OCI-LY7 (cell line): ENCODE measurements around the gene COL24A1. TPM values are rescaled to one million over a fixed set of nuclear protein-coding genes. Genes with fewer than 3 reads are reported as not detected.

ENCODE experiments used
- BruUV-seq: library from RNA; stranded (reverse); fragments of 400-500 nt; replicated peaks from 2 replicates; lab custom pipeline; 2021; lab: Mats Ljungman, UMichigan
- CTCF ChIA-PET: fragments of 300-600 bp; sonication (Branson Sonifier 250); formaldehyde crosslinking; loops from one replicate; lab custom pipeline; 2022; ENCODE audit warnings: antibody characterized with exemption; ENCODE audit not compliant: unreplicated experiment; lab: Charles Lee
- POLR2A ChIA-PET: fragments of 300-600 bp; sonication (Branson Sonifier 250); formaldehyde crosslinking; loops from one replicate; lab custom pipeline; 2022; ENCODE audit warnings: antibody characterized with exemption; lab: Charles Lee
- DNase-seq: peaks from one replicate; pipeline ENCODE4 v3.0.0-alpha.2; 2015; ENCODE audit warnings: low spot score
- H2AFZ ChIP-seq: fragments of 200-600 bp; sonication (generic), shearing (Covaris generic); 2 replicates; pipeline ENCODE4 v1.6.1; 2014; ENCODE audit warnings: mild to moderate bottlenecking, antibody characterized with exemption, low read length, moderate library complexity
- H3K27ac ChIP-seq: fragments of 200-600 bp; sonication (generic); 2 replicates; pipeline ENCODE4 v1.5.1; 2014; ENCODE audit warnings: mixed run types, low read depth, mild to moderate bottlenecking, moderate library complexity, low read length, inconsistent platforms; ENCODE audit not compliant: poor library complexity, severe bottlenecking
- H3K36me3 ChIP-seq: fragments of 200-600 bp; sonication (generic); 2 replicates; pipeline ENCODE4 v1.6.1; 2014; ENCODE audit warnings: mild to moderate bottlenecking, antibody characterized with exemption, low read length, moderate library complexity, mixed read lengths; ENCODE audit not compliant: insufficient read depth
- H3K4me1 ChIP-seq: fragments of 200-600 bp; sonication (generic); 2 replicates; pipeline ENCODE4 v1.5.1; 2014; ENCODE audit warnings: mild to moderate bottlenecking, low read length; ENCODE audit not compliant: insufficient read depth, poor library complexity, severe bottlenecking
- H3K4me2 ChIP-seq: fragments of 200-600 bp; sonication (generic); 2 replicates; pipeline ENCODE4 v1.6.1; 2014; ENCODE audit warnings: mild to moderate bottlenecking, low read length
- H3K4me3 ChIP-seq: fragments of 200-600 bp; sonication (generic); 2 replicates; pipeline ENCODE4 v1.5.1; 2014; ENCODE audit warnings: mild to moderate bottlenecking, low read depth, low read length; ENCODE audit not compliant: poor library complexity, severe bottlenecking
- H3K79me2 ChIP-seq: fragments of 200-600 bp; sonication (generic); 2 replicates; pipeline ENCODE4 v1.6.1; 2016; ENCODE audit warnings: low read depth, mild to moderate bottlenecking, low read length, moderate library complexity, mixed read lengths; ENCODE audit not compliant: insufficient read depth
- H3K9me2 ChIP-seq: fragments of 200-600 bp; sonication (generic); 2 replicates; pipeline ENCODE4 v1.6.1; 2016; ENCODE audit warnings: mild to moderate bottlenecking, low read length, mixed read lengths; ENCODE audit not compliant: insufficient read depth
- H3K9me3 ChIP-seq: fragments of 200-600 bp; sonication (generic); 2 replicates; pipeline ENCODE4 v1.6.1; 2014; ENCODE audit warnings: mild to moderate bottlenecking, mixed run types, low read length, mixed read lengths
- H4K20me1 ChIP-seq: fragments of 200-600 bp; sonication (generic); 2 replicates; pipeline ENCODE4 v1.6.1; 2014; ENCODE audit warnings: mild to moderate bottlenecking, antibody characterized with exemption, low read length, moderate library complexity, mixed read lengths; ENCODE audit not compliant: insufficient read depth
- CTCF ChIP-seq: fragments of 200-600 bp; sonication (generic); conservative IDR thresholded peaks from 2 replicates; pipeline ENCODE4 v1.5.1; 2014; ENCODE audit warnings: mild to moderate bottlenecking, antibody characterized with exemption, low read length, moderate library complexity, mixed read lengths
- EZH2phosphoT487 ChIP-seq: fragments of 200-600 bp; sonication (generic); IDR thresholded peaks from 2 replicates; pipeline ENCODE4 v1.6.1; 2018; ENCODE audit warnings: low read depth, borderline replicate concordance, mild to moderate bottlenecking, mixed run types, antibody characterized with exemption, low read length, moderate library complexity, mixed read lengths
- intact Hi-C: fragments of 100-400 bp; cut with micrococcal nuclease; formaldehyde crosslinking; loops from one replicate; pipeline ENCODE4 v1.10.0; 2022; ENCODE audit not compliant: unreplicated experiment
- total RNA-seq, 2 experiments: library from RNA; depleted of rRNA in 1 of 2; stranded (reverse); fragments of >200 nt in 1 of 2; shearing (Covaris generic) in 1 of 2; gene quantifications; 2 replicates each; pipeline ENCODE4 v1.2.3, GENCODE V29; 2014 to 2022

COL24A1 gene
- total RNA-seq, 2 experiments from 2014 or later, result 0.06 to 0.23 TPM

GRCh38 chr1:86184426-86184825, 27.9 kb upstream of the COL24A1 start:
- H3K4me3 ChIP-seq, result no peak overlapping the region
- no peak for DNase-seq
- H3K79me2 ChIP-seq, result no peaks in the 10 kb centered on the region
- no peaks in the 10 kb centered on the region for H4K20me1 ChIP-seq
- TF ChIP-seq CTCF (no peak), EZH2phosphoT487 (no peak)
- ChIA-PET POLR2A (interaction anchor here (0.7 to 0.9 kb wide), 2 partner anchors 14 to 446 kb away, joined by 3 to 4 read pairs; no protein-coding TSS in a partner anchor), CTCF (no interaction called here)
- H2AFZ ChIP-seq, result no peak overlapping the region
- H3K9me3 ChIP-seq, result no peaks in the 10 kb centered on the region
- no peak overlapping the region for H3K27ac ChIP-seq
- no peak overlapping the region for H3K4me2 ChIP-seq
- no peaks in the 10 kb centered on the region for H3K36me3 ChIP-seq
- intact Hi-C loops, result no loop called here
- no peaks in the 10 kb centered on the region for H3K9me2 ChIP-seq
- BruUV-seq, result no TSS peak
- H3K4me1 ChIP-seq, result no peaks in the 10 kb centered on the region

- no peaks in the 10 kb centered on the region for H3K4me1 ChIP-seq
- H3K36me3 ChIP-seq, result no peaks in the 10 kb centered on the region
- no peaks in the 10 kb centered on the region for H3K9me2 ChIP-seq
- no peak for TF ChIP-seq CTCF
- no peak for TF ChIP-seq EZH2phosphoT487
- ChIA-PET POLR2A (no interaction called here), CTCF (no interaction called here)
- H3K9me3 ChIP-seq, result no peaks in the 10 kb centered on the region
- BruUV-seq, result no TSS peak
- intact Hi-C loops, result no loop called here
- no peak overlapping the region for H2AFZ ChIP-seq
- H3K27ac ChIP-seq, result no peak overlapping the region
- no peaks in the 10 kb centered on the region for H3K79me2 ChIP-seq
- H3K4me2 ChIP-seq, result no peak overlapping the region
- DNase-seq, result no peak
- no peaks in the 10 kb centered on the region for H4K20me1 ChIP-seq
- H3K4me3 ChIP-seq, result no peak overlapping the region
These were observed 27.2 kb upstream of the COL24A1 start for GRCh38 chr1:86183810-86184209.

GRCh38 chr1:86176226-86176625, 19.7 kb upstream of the COL24A1 start:
- no TSS peak for BruUV-seq

More at GRCh38 chr1:86176226-86176625, 19.7 kb upstream of the COL24A1 start:
- DNase-seq, result no peak
- TF ChIP-seq CTCF (no peak), EZH2phosphoT487 (no peak)
- no peak overlapping the region for H3K4me3 ChIP-seq
- no peaks in the 10 kb centered on the region for H3K9me2 ChIP-seq
- CTCF ChIA-PET, result no interaction called here
- H3K36me3 ChIP-seq, result no peaks in the 10 kb centered on the region
- no peak overlapping the region for H3K27ac ChIP-seq
- no peak overlapping the region for H2AFZ ChIP-seq
- no peak overlapping the region for H3K4me2 ChIP-seq
- H4K20me1 ChIP-seq, result no peaks in the 10 kb centered on the region
- H3K9me3 ChIP-seq, result no peaks in the 10 kb centered on the region
- H3K4me1 ChIP-seq, result no peaks in the 10 kb centered on the region
- POLR2A ChIA-PET, result interaction anchor here (0.8 kb wide), 1 partner anchor 9 kb away, joined by 3 read pairs; no protein-coding TSS in a partner anchor
- H3K79me2 ChIP-seq, result no peaks in the 10 kb centered on the region
- intact Hi-C loops, result no loop called here
